DMS 273 treated with DMSO at 0.1 percent for 48 hours (cell line): ENCODE measurements around the gene DDC.

Source experiments
- DNase-seq: peaks from one replicate; lab custom pipeline; 2025; lab: John Stamatoyannopoulos, UW

Gene DDC

DNA sequence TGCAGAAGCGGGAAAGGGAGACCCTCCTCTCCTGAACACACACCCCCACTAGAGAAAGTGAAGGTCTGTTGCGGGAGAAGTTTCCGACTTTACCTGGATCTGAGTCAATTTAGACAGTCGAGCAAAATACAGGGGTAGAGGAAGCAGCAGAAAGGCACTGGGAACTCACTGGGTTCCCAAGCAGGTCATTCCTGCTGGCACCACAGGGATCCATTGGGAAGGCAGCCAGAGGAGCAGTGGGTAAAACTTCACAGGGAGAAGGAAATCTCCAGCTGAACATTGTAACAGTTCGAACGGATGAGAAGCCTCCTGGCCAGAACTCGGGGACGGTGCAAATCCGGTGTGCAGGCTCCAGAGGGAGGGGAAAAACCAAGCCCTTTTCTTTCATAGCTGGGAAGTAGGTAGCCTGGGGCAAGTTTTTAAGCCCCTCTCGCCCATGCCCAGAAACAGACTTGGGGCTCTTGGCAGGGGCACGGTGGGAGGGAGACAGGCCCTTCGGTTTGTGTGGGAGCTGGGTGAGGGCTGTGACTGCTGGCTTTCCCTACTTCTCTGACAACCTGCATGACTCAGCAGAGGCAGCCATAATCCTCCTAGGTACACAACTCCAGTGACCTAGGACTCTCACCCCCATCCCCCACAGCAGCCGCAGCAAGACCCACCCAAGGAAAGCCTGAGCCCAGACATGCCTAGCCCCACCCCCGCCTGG, 51.9 kb downstream of the DDC start:
- DNase-seq, result no peak

DNA sequence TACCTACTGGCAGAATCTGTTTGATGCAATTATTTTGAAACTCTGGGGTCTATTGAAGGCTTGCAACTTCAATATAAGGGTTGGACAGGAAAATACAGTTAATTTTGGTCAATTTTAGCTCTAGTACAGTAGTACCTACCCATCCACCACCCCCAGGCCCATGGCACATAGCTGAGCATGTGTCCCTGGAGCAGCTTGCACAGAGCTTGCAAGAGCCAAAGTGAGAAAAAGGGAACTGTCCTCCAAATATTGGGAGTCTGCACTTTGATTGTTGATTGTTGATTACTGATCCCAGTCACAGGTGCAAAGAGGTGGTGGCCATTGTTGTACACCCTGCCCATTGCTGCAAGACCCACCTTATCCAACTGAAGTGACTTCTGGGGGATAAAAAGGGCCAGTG, 52.8 kb downstream of the DDC start:
- no peak for DNase-seq

- DNase-seq, result no peak
Measured at GRCh38 chr7:50509459-50509858, 55.7 kb downstream of the DDC start.

GRCh38 chr7:50508471-50508943, 56.7 kb downstream of the DDC start:
- no peak for DNase-seq

- no peak for DNase-seq
Measured at GRCh38 chr7:50507898-50508470, 57.2 kb downstream of the DDC start.

GRCh38 chr7:50505553-50506210, 59.5 kb downstream of the DDC start:
- DNase-seq, result no peak

- DNase-seq, result no peak
Measured at GRCh38 chr7:50504646-50505546, 60.3 kb downstream of the DDC start.

- DNase-seq, result no peak
Measured at GRCh38 chr7:50502947-50503346, 62.3 kb downstream of the DDC start.

DNA sequence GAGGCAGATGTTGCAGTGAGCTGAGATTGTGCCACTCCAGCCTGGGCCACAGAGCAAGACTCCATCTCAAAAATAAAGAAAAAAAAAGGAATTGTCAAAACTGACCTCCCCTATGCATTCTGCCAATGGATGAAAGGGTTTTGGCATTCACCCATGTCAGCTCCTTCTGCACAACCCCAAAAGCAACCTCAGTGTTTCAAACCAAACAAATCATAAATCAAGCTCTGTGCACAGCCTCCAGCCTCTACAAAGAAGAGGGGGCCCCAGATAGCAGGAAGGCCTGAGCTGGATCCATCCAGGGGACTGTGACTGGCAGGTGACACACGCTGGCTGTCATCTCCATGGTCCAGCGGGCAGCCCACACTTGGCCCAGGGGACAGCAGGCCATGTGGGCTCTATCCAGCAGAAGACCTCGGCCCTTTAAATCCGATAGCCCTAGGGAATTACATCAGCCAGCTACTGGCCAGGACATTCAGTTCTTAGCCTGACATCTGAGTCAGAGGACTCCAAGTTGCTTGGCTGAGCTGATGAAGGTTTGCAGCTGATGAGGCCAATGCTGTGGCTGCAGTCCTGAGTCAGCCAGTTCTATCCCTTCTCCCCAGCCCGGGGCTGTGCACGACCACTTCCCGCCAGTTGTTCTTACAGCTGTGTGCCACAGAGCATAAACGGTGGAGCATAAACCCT, 63.1 kb downstream of the DDC start:
- DNase-seq, result no peak

- no peak for DNase-seq
Measured at GRCh38 chr7:50499092-50499491, 66.1 kb downstream of the DDC start.

DNA sequence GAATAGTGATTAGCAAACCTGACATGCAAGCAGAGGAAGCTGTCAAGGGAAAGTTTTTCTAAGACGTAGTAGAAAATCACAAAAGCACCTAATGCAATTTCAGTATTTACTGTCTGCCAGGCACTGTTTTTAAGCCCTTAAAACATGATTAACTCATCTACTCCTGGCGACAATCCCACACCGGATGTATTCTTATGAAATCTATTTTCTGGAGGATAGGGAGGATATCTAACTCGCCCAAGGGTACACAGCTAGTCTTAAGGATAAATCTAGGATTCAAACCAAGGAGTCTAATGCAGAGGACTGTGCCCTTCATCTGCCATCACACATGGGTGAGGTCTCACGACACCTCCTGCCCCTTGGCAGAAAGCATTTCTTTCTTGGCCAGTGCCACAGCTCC, 67.2 kb downstream of the DDC start:
- no peak for DNase-seq

GRCh38 chr7:50497068-50497642, 68.0 kb downstream of the DDC start:
- no peak for DNase-seq

GRCh38 chr7:50496569-50496968, 68.6 kb downstream of the DDC start:
- no peak for DNase-seq

GRCh38 chr7:50495746-50496145, 69.5 kb downstream of the DDC start:
- DNase-seq, result no peak

GRCh38 chr7:50492770-50493519, 72.3 kb downstream of the DDC start:
- DNase-seq, result no peak

DNA sequence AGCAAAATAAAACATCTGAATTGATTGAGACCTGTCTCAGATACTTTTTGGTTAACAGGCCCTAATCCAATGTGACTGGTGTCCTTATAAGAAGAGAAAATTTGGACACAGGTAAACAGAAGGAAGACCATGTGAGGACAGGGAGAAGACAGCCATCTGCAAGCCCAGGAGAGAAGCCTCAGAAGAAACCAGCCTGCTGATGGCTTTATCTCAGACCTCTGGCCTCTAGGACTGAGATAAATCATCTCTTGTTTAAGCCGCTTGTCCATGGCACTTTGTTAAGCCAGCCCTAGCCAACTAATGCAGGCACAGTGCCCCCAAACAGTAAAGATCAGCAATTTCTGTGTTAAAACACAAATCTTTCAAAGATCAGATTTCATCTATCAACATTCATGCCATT, 73.3 kb downstream of the DDC start:
- no peak for DNase-seq

DNA sequence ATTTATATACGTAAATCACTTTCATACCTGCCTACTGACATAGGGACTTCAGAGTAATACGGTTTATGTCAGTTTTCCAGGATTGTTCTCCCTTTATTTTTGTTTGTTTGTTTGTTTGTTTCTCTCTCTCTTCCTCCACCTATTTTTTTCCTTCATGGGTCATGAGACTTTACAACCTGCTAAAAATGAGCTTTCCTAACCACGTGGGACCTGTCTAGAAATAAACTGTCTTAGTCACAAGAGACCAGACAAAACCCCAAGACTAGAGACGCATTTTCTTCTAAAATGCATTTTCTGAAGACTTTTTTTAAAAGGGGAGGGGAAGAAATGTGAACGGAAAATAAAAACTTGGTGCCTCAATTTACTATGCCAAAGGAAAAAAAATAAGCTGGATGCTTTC, 74.0 kb downstream of the DDC start:
- DNase-seq, result no peak

DNA sequence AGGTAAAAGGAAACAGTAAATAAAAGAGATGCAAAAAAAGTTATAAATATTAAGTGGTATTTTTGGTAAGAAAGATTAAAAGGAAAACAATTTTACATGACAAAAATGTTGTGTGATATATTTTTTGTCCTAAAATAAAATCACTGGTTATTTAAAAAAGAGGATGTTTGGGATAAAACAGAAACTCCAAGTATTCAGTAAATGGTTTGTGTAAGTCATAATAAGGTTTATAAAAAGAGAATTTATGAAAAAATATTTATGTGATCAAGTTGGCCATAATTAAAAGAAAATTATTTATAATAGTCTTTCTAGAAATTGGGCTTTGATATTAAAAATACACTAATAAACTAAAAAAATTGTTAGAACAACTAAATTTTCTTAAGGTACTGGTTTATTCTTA, 76.8 kb downstream of the DDC start:
- DNase-seq, result no peak

GRCh38 chr7:50486512-50486911, 78.7 kb downstream of the DDC start:
- no peak for DNase-seq

DNA sequence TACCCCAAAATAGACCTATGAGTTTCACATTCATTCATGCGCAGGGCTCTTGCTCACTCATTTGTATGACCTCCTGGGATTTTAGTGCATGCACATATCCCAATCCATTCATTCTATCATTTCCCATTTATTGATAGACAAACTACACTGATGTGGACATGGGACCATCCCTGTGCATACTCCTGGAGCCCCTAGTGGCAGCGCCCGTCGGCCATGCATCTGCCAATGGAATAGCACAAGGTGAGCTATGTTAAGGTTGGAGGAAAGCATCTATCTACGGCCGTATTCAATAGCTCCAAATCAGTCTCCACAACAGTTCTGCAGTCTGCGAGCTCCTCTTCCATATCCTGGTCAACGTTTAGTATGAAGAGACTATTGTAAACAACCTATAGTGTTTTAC, 83.3 kb downstream of the DDC start:
- no peak for DNase-seq

- DNase-seq, result no peak
Measured at GRCh38 chr7:50480797-50481196, 84.4 kb downstream of the DDC start.
